T47D (cell line): ENCODE results near the gene TUBB2A.
"Not testable (repeated sequence)": the region's sequence is repeated elsewhere in the genome, so short reads cannot be mapped to it uniquely, and the experiment has no call there.

Experiments used
- DNase-seq, 2 experiments: peaks; one replicate each; pipeline versions ENCODE4 v3.0.0 to v3.0.0-alpha.2; 2011 to 2012; ENCODE audit warnings: low read depth in 1 of 2, low spot score in 1 of 2
- JUND ChIP-seq: IDR thresholded peaks from 2 replicates; pipeline ENCODE4 v1.6.1; 2012; ENCODE audit warnings: low read depth
- in situ Hi-C: cut with HindIII; loops from 2 replicates; pipeline ENCODE4 v1.10.0; 2016; ENCODE audit warnings: low sequenced_read_pairs, low pct_unique_long_range_greater_than_20kb

The TUBB2A gene

DNA sequence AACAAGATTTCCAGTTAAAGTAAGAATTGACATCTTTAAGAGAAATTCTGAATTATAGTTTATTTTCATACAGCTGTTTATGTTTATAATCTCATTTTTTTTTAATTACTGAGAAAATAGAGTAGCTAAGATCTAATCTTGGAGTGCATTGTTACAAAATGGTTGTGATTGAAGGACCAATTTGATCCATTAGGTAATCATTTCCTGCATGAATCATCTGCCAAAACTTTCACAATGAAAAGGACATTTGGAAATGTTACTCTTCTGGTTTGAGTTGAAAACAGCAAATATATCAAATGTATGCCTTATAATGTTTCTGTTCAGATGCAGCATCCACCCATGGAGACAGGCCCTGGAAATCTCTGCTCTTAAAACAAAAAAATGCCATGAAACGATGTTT lies 19.0 kb downstream of the TUBB2A start:
- no peak for DNase-seq
- no peak for TF ChIP-seq JUND
- in situ Hi-C loops, result no loop called here

DNA sequence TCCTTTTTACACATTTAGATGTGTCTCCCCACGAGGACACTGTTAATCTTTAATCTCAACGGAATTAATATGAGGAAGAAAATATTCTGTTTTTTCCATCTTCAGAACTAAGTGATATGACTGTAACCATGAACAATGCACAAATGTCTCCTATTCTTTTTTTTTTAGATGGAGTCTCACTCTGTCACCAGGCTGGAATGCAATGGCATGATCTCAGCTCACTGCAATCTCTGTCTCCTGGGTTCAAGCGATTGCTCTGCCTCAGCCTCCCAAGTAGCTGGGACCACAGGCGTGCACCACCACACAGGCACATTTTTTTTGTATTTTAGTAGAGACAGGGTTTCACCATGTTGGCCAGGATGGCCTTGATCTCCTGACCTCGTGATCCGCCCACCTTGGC lies 19.5 kb downstream of the TUBB2A start:
- in situ Hi-C loops, DNase-seq: not testable (repeated sequence)

DNA sequence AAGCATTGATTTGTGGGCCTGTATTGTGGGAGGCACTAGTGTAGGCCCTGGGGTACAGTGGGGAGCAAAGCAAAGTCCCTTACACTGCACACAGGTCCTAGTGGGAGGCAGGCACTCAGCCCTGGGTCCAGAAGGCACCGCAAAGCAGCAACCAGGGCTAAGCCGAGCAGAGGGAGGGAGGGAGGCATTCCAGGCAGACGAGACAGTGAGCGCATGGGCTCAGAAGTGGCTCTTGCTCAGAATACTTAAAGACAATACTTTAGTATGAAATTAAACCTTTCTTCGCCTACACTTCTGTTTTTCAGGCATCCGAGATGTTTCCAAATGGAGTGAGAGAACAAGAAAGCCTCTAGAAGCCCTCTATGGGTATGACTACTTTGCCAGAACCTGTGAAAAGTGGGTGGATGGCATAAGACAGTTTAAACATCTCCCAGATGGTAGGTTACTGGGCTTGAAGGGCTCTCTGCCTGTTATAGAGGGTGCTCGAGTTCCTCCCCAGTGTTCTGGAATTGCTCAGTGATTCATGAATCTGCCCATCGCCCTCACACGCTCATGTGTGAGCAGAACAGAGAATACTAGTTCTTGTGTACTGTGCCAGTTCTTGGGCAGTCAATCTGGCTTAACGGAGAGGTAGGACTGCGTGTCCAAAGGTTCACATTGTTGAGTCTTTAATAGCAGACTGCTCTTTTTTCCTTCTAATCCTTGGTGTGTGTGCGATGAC lies 20.1 kb downstream of the TUBB2A start:
- no peak for TF ChIP-seq JUND
- in situ Hi-C loops, result no loop called here
- DNase-seq, result no peak

DNA sequence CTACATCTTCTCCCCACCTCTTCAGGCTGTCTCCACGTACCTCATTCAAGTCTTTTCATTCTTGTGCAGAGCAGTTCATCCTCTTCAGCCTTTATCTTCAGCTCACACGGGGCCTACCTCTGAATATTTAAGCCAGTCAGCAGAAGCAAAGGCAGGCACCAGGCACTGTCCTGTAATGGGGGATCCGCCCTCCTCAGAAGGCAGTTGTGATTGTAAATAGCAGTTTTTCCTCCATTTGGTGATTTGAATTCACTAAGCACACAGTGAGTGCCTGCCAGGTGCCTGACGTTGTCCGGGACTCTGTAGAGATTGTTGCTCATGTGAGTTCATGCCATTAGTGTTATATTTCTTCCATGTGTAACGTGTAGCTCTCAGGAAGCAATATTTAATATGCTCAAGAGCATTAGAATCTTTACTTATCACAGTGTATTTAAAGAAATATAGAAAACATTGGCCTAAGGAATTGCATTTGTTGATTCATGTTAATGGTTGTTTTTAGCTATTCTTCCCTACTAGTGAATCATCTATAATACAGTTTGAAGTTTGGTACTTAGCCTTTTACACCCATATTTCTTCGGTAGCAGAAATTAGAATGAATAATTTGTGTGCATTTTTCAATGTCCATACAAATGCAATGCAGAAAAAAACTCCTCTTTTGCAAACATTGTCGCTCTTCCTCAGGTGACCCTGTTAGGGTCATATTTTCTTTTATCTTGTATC lies 20.9 kb downstream of the TUBB2A start:
- DNase-seq, result no peak
- TF ChIP-seq JUND, result no peak
- in situ Hi-C loops, result no loop called here

DNA sequence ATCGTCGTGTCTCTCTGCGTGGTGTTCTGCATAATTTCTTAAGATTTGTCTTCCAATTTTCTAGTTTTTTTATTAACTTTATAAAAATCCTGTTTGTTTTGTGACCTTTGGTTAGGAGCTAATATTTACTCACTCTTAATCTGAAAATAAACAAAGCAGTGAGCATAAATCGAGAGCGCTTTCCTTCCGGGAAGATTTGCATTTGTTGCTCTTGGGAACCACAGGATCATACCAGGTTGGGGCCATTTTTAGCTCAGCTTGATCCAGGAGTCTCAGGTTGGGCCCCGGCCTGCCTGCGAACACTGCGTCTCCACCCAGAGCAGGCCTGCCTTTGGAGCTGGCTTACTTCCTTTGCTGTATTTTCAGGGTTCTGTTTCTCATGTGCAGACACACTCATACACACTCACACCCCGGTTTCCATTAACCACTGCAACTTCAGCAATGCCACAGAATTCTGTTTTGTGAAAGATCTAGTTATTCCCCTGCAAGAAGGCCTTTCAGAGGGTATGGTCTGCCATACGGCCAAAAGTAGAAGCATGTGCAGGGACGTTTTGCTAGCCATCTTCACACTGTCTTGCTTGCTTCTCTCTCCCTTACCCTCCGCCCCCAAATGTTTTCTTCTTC lies 21.6 kb downstream of the TUBB2A start:
- in situ Hi-C loops, result no loop called here
- no peak for TF ChIP-seq JUND

DNA sequence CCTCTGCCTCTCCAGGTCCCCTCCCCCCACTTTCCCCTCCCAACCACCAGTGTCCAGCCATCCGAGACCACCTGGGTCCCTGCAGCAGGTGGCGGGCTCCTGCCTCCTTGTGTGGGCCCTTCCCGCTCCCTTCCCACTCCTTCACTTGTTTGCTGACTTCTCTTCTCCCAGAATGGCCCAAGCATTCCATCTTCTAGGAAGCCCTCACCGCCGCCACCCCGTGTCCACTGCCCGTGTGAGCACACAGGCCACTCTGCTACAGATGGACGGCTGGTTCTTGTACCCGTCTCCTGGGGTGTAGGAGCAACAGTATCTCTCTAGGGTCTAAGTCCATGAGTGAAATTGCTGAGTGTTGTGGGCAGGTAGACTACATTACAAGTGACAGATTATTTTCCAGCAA lies 23.8 kb downstream of the TUBB2A start:
- no peak for DNase-seq
- in situ Hi-C loops, result no loop called here
- TF ChIP-seq JUND, result no peak

More for the DNA sequence above, 21.6 kb downstream of the TUBB2A start:
- peak in 1 of 2 experiments; percentile 70 for DNase-seq

DNA sequence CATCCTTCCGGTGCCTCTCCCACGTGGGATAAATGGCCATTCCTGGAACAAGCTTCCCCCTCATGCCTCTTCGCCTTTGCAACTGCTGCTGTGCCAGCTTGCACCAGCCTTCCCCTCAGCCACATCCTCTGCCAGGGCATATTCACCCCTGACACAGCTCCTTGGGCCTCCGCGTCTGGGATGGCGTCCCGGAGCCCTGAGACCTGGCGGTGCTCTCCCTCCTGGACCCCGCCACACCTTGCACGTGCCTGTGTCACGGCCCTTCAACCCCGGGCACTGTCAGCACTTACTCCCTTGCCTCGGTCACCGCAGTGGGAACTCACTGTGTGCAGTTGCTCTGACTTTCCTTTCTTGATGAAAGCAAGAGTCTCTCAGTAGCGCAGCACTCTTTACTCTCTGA lies 25.6 kb downstream of the TUBB2A start:
- no peak for TF ChIP-seq JUND

DNA sequence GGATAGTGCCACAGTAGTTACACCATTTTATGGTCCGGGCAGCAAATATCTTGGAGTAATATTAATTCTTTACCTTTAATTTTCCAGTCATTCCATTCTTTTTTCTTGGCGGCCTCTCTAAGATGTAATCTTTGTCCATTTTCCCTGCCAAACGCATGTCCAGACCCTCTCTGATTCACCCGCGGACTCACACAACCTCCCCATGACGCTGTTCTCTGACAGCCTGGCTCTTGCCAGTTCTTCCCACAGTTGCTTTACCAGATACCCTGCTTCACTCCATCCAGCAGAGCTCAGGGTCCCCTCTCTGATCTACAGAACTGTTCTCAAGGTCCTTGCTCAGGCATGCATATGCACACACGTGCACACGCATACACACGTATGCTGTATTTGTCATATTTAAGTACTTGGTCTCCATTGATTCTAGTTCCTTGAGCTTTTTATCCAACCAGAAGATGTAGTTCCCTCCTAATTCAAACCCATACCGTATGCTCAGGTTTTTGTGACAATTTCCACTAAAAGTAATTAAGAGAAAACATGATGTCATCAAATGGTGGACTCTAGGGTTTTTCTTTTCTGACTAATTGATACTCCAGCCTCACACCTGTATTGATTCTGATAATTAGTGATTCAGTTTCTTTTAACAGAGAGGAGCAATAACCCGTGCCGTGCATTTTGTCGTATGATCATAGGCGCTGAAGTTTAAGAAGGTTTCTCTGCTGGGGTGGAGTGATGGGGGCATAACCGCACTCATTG lies 28.8 kb downstream of the TUBB2A start:
- in situ Hi-C loops, result no loop called here

More for the DNA sequence above, 25.6 kb downstream of the TUBB2A start:
- in situ Hi-C loops, result no loop called here
- DNase-seq, result no peak

DNA sequence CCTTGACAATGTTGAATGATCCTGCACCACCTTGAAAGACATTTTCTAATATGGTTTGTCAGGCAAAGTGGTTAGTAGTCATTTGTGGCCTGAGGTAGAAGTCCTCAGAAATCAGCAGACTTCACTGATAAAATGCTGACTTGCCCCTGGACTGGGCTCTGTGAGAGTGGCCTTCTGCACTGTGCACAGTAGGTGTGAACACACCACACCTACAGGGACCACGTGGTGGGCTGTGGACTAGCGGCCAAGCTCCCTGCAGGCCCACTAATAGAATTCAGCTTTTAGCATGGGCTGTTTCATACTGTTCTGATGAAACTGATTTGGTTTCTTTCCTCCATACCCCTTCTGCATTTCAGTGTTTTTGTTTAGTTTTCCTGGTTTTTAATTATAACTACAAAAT lies 31.5 kb downstream of the TUBB2A start:
- in situ Hi-C loops, result no loop called here
- DNase-seq, result no peak

More for the DNA sequence above, 28.8 kb downstream of the TUBB2A start:
- TF ChIP-seq JUND, result no peak
- no peak for DNase-seq

DNA sequence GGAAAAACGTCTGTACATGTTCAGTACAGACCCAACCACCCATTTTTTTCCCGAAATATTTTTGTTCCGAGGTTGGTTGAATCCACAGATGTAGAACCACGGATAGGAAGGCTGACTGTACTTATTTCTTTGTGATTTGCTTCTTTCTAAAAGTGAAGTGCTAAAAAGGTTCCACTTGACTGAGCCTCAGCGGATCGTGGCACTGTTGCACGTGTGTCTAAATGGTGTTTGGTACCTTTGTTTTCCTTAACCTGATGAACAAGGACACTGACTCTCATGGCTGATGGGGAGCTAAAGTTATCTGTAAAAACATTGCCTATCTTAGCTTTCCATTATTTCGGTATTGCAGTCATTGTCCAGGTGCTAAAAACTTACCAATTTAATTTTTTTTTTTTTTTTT lies 32.7 kb downstream of the TUBB2A start:
- in situ Hi-C loops, result no loop called here
- no peak for TF ChIP-seq JUND
- no peak for DNase-seq

More for the DNA sequence above, 31.5 kb downstream of the TUBB2A start:
- TF ChIP-seq JUND, result no peak

DNA sequence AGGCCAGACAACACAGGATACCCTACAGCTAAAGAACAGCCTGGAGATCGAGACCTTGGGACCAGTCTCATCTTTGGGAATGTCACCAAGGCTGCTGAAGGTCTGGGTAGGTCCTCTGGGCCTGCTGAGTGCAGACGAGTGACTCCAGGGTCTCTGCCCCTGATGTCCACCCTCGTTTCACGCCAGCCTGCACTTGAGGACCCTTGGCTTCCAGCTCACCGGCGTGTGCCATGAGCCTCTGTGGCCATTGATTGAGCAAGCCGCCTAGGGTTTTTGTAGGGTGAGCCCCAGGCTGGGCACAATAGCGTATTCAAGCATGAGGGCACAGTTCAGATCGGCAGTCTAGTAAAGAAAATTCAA lies 34.5 kb downstream of the TUBB2A start:
- no peak for TF ChIP-seq JUND
- in situ Hi-C loops, result no loop called here
- DNase-seq, result no peak

DNA sequence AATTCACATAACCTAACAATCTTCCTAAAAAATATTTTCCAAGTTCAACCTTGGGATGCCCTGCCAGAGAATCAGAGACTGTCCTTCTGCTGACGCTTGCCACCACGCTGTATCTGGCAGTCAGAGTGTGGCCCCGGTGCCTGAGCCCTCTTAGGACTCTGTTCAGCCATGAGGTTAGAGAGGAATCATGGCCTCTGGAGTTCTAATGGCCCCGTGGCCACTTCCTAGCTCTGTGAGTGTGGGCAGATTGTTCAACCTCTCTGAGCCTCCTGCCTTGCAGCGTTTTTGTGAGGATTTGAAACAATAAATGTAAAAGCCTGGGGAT lies 36.6 kb downstream of the TUBB2A start:
- TF ChIP-seq JUND, result no peak
- in situ Hi-C loops, result no loop called here

DNA sequence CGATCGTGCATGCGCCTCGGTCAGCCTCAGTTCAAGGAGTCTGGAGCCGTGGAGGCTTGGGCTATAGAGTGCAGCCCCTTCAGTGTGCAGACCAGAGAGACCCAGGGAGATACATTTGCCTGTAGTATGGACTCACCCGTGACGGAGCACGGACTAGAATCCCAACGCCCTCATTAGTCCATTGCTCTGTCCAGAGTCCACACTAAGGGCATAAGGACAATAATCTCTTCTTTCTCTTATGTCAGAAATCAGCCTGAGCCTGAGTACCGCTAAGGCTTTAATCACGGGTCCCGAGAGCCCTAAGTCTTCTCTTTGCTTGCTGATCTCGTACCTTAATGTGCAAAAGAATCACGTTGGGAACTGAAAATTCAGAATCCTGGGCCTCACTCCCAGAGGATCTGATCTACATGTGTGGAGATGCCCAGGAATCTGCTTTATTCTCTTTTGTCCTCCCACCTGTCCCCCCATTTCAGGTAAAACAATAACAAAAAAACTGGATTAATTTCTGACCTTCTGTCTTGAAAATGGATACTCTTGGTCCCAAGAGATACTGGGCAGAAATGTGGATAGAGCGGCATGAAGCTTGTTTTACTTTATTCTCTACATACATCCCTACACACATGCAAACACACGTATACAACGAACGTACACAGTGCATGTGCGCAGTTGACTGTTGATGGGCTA lies 38.2 kb downstream of the TUBB2A start:
- TF ChIP-seq JUND, result no peak
- DNase-seq, result peak in 1 of 2 experiments; percentile 31
- in situ Hi-C loops, result no loop called here

More for the DNA sequence above, 36.6 kb downstream of the TUBB2A start:
- no peak for DNase-seq
